Measurements from ENCODE around the gene IL5.
"Not testable (repeated sequence)": the region's sequence is repeated elsewhere in the genome, so short reads cannot be mapped to it uniquely, and the experiment has no call there.

Gene IL5

DNA sequence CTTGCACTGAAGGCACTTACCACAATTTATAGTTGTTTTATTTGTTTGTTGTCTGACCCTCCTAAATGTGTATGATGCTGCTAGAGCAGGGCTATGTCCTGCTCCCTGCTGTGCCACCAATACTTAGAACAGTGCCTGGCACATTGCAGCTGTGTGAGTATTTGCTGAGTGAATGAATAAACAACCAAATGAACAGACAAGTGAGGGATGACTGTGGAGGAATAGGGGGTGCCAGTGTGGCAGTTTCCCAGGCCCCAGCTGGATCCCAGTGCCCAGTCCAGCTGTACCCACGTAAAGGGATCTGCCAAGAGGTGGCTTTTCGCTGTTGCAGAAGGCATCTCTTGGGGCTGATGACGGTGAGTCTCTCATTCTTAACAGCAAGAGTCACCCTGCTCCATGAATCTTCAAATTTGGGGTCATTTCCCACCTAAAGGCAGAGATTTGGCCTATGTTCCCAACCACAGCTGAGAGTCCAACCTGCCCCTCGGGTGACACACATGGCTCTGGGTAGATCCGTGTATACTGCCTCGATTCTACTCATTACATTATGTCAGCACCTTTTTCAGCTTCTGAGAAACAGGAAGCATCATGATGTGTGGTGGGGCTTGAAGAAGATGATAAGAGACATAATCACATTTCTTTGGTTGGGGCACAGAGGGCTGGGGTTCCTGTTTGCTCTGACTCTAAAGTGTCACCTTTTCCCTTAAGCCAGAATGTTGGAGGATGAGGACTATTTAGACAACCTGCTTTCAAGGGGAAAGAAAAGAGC, 14.3 kb downstream of the IL5 start:
- DNase-seq: no peak

DNA sequence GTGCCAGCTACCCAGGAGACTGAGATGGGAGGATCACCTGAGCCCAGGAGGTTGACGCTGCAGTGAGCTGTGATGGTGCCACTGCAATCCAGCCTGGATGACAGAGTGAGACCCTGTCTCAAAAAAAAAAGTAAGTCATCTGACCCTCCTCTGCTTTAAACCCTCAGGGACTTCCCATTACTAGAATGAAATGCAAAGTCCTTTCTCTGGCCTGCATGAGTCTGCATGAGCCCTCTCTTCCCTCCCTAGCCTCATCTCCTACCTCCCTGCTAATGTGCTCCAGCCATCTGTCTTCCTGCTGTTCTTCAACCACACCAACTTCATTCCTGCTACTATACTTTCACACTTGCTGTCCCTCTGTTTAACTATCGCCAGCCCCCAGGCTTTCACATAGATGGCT, 15.3 kb downstream of the IL5 start:
- no peak for DNase-seq

GRCh38 chr5:132526974-132527564, 16.3 kb downstream of the IL5 start:
- DNase-seq: no peak

DNA sequence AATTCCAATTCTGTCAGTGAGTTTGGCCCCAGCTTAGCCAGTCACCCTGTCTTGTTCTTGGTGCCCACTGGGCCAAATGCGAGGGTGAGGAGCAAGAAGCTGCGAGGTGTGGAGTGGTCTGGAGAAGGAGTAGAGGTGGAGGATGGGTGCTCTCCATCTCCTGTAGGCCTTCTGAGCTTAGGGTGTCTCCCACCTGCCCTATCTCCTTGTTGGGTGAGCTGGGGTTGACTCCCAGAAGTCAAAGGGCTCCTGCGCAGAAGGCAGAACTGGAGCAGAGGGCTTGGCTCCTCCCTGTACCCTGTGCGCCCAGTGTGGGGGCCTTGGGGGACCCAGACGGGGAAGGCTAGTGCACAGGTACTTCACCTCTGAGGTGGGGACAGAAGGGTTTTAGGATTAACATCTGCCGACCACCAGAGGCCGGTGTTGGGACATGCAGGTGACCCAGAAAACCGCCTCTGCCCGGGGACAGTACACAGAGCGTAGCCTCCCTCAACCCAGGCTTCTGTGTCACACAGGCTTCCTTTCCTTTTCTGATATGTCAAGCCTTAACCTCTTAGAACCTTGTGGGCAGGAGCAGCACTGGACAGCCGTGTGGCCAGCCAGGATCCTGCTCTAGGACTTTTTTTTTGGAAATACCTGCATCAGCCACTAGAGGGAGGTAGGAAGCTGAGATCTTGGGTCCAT, 16.9 kb downstream of the IL5 start:
- peak; percentile 15 for DNase-seq

DNA sequence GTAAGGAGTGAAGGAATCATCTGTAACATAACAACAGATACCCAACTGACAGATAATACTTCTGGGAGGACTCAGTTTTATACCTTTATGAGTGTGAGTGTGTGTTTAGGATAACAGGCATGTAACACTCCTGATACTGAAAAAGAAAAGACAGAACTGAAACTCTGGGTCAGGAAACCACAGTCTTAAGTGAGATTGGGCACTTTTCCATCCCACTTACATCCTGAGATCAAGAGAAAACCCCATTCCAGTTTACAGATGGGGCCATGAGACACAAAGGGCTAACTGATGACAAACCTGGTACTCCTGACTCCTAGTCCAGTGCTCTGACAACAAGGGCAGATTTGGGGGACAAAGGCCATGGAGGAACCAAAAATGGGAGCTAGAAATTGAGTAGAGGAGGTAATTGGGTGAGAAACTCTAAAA, 18.0 kb downstream of the IL5 start:
- no peak for DNase-seq

DNA sequence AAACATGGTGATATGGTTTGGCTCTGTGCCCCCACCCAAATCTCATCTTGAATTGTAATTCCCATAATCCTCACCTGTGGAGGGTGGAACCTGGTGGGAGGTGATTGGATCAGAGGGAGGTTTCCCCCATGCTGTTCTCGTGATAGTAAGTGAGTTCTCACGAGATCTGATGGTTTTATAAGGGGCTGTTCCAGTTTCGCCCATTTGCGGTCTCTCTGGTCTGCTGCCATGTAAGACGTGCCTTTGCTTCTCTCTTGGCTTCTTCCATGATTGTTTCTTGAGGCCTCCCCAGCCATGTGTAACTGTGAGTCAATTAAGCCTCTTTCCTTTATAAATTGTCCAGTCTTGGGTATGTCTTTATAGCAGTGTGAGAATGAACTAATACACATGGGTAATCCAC, 18.4 kb downstream of the IL5 start:
- not testable (repeated sequence) for DNase-seq

GRCh38 chr5:132522067-132522466, 21.3 kb downstream of the IL5 start:
- not testable (repeated sequence) for DNase-seq

- DNase-seq: not testable (repeated sequence)
Measured at GRCh38 chr5:132513618-132514336, 29.5 kb downstream of the IL5 start.

DNA sequence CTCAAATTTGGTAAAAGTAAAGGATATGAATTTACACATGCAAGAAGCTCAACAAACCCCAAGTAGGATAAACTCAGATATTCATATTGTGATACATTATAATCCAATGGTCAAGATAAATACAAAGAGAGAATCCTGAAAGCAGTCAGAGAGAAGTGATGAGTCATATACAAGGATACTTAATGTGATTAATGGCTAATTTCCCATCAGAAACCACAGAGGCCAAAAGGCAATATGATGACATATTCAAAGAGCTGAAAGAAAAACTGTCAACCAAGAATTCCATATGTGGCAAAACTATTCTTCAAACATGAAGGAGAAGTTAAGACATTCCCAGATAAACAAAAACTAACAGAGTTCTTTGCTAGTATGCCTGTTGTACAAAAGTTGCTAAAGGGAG, 33.2 kb downstream of the IL5 start:
- no peak for DNase-seq

GRCh38 chr5:132506094-132506692, 37.1 kb downstream of the IL5 start:
- peak; percentile 73 for DNase-seq

GRCh38 chr5:132505641-132506040, 37.7 kb downstream of the IL5 start:
- no peak for DNase-seq

GRCh38 chr5:132504746-132505145, 38.6 kb downstream of the IL5 start:
- DNase-seq: no peak

DNA sequence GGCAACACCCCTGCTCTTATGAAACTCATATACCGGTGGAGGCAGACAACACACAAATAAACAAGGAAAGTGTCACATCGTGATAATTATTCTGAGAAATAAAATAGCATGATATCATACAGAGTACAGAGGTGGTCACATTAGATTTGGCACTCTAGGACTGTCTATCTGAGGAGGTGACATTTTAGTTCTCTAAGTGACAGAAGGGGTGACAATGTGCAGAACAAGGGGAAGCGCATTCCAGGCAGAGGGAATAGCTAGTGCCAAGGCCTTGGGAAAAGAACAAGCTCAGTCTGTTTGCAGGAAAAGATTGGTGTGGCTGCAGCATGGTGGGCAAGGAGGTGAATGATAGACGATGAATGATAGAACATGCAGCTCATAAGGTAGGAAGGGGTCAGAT, 40.1 kb downstream of the IL5 start:
- DNase-seq: no peak

- DNase-seq: no peak
Measured at GRCh38 chr5:132501961-132502931, 41.1 kb downstream of the IL5 start.

GRCh38 chr5:132501629-132501956, 41.7 kb downstream of the IL5 start:
- DNase-seq: no peak

DNA sequence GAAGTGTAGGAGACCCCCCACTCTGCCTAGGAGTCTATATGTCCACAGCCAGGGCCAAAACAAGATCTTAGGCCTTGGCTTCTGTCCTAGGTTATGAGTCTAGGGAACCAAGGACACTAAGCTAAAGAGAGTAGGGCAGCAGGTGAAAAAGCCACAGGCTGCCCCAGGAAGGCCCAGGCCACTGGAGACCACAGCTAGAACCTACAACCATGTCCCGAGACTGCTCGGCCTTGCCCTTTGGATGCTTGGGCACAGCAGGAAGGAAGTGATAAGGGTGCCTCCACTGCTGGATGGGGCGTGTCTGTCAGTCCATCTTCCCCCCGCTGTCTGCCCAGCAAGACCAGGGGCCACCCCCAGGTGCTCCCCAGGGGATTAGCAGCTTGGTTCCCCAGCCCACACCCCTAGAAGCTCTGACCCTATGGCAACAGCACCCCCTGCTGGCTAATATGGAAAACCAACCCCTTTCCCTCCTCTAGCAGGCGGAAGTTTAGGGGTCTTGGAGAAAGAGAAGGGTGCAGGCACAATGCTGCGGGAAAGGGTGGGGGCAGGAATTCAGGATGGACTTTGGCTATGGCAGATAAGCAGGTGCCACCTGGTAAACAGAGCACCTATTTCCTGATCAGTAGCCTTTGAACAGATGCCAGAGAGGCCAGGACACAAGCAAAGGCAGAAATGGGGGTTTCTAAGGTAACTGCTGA, 42.2 kb downstream of the IL5 start:
- peak; percentile 37 for DNase-seq

GRCh38 chr5:132500244-132500930, 42.9 kb downstream of the IL5 start:
- no peak for DNase-seq

- DNase-seq: no peak
Measured at GRCh38 chr5:132499440-132500243, 43.7 kb downstream of the IL5 start.

- no peak for DNase-seq
Measured at GRCh38 chr5:132498686-132499271, 44.5 kb downstream of the IL5 start.

Measured in amniotic stem cell (primary cell).